ENCODE data around the gene LGALS9. TPM values are rescaled to one million over a fixed set of nuclear protein-coding genes. Genes with fewer than 3 reads are reported as not detected.
"Not testable (repeated sequence)": the region's sequence is repeated elsewhere in the genome, so short reads cannot be mapped to it uniquely, and the experiment has no call there.

LGALS9 gene
- total RNA-seq, 1 experiment from 2014 or later: 0.68 TPM

GRCh38 chr17:27627514-27627913 lies 3.5 kb upstream of the LGALS9 start:
- DNase-seq (ENCODE audit: low read depth): no peak

DNA sequence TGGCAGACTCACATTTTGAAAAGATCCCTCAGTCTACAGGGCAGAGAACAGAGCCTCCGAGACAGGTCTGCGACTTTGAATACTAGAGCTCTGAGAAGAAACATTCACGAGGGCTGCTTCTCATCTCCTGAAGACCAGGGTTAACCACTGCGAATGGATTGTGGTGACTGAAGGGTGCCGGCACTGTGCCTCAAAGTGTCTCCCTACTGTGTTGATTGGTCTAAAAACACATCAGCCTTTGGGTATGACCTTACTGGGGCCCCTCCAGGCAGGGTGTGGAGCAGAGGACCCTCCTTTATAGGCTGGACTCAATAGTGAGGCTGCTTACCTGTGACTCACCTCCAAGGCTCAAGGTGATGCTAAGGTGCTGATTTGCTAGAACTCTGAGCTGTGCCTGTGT lies 2.6 kb upstream of the LGALS9 start:
- DNase-seq (ENCODE audit: low read depth): no peak

GRCh38 chr17:27629260-27629659 lies 1.7 kb upstream of the LGALS9 start:
- peak; percentile 20 for DNase-seq (ENCODE audit: low read depth)

DNA sequence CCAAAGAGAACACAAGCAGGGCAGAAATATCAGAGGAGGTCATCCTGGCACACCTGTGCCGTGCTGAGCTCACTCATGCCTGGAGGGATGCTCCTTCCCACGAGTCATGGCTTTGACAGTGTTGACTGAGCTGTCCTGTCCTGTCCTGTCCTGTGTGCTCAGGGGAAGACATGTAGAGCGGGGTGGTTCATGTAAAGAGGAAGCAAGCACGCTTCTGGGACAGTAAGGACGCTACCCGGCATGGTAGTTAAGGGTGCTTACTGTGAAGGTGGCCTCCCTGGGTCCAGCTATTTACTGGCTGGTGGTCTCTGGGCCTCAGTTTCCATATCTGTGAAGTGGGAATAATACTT lies 398 bp downstream of the LGALS9 start:
- no peak for DNase-seq (ENCODE audit: low read depth)

- DNase-seq (ENCODE audit: low read depth): no peak
Measured at GRCh38 chr17:27631897-27632725, 1.1 kb downstream of the LGALS9 start.

DNA sequence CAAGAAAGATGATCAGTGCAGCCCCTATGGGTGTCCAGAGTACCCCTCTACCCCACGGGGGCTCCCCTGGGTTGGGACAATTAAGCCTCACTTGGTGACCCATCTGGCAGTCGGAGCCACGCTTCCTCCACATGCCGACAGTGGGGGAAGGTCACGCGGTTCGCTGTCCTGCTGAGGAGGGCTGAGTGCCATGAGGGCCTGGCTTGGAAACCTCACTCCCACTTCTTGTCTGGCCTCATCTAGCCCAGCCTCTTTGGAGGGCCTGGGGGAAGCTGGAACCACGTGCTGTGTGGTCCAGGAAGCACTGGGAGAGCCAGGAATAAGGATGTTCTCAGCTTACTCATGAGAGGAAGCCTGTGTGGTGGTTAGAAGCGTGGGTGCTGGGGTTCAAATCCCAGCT lies 1.8 kb downstream of the LGALS9 start:
- DNase-seq (ENCODE audit: low read depth): peak; percentile 35

DNA sequence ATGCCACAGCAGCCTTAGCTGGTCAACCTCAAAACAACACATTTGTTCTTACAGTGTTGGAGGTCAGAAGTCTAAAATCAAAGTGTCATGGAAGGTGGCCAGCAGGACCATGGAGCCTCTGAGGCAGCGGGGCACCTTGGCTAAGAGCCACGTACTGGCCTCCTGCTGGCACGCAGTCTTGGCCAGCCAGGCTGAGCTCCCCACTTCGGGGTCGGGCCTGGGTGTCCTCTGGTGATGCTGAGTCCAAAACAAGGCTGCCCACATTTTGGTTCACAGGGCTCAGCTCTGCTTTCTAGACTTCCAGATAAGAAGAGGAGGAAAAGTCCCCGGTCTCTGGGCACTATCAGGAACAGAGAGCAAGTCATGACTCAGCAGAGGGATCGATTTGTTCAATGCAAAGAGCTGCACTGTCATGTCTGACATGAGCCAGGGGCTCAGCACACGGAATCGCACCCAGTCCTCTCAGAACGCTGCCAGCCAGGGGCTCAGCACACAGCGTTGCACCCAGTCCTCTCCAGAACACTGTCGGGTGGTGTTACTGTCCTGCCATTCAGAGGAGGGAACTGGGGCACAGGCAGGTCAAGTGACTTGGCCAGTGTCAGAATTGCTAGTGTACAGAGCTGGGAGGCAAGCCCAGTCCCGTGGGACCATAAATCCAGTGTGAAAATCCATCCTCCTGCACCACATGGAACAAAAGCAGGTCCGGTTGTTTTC lies 2.5 kb downstream of the LGALS9 start:
- no peak for DNase-seq (ENCODE audit: low read depth)

DNA sequence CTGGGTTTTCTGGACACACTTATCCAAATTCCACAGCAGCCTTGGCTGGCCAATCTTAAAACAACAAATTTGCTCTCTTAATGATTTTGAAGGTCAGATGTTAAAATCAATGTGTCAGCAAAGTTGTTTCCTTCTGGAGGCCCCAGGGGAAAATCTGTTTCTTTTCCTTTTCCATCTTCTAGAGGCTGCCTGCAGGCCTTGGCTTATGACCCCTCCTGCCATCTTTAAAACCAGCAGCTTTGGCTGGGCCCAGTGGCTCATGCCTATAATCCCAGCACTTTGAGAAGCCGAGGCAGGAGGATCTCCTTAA lies 3.0 kb downstream of the LGALS9 start:
- DNase-seq (ENCODE audit: low read depth): no peak

DNA sequence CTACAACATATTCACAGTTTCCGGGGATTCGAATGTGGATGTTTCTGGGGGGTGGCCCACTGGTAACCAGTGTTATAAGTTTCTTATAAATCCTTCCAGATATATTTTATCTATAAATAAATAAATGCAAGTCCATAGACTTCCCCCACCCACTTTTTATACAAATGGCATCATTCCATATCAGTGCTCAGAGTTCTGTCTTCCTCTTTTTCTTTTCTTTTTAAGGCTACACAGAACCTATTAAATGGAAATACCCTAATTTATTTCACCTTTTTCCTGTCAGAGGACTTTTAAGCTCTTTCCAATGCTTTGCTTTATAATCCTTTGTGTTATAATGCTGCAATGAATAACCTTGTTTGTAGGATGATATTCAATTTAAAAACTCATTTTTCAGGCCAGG lies 3.8 kb downstream of the LGALS9 start:
- no peak for DNase-seq (ENCODE audit: low read depth)

GRCh38 chr17:27635275-27635823 lies 4.4 kb downstream of the LGALS9 start:
- no peak for DNase-seq (ENCODE audit: low read depth)

DNA sequence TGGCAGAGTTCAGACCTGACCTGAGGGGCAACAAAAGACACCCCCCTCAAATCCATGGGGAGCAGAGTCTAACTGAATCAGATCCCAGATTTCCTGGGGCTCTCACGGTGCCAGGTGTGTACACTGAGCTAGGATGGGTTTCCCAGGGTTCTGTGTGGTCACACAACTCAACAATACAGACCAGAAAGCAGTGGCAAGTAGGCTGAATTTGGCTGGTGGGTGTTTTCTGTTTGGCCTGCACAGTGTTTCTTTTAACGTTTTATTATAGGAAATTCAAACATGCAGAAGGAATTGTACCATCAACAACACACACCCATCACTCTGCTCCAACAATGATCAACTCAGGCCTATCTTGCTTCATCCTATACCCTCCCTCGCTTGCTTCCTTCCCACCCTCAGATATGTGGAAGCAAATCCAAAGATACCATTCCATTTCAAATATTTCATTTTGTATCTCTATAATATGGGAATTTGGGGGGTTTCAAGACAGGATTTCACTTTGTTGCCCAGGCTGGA lies 5.1 kb downstream of the LGALS9 start:
- DNase-seq (ENCODE audit: low read depth): not testable (repeated sequence)

GRCh38 chr17:27637818-27638217 lies 6.8 kb downstream of the LGALS9 start:
- not testable (repeated sequence) for DNase-seq (ENCODE audit: low read depth)

DNA sequence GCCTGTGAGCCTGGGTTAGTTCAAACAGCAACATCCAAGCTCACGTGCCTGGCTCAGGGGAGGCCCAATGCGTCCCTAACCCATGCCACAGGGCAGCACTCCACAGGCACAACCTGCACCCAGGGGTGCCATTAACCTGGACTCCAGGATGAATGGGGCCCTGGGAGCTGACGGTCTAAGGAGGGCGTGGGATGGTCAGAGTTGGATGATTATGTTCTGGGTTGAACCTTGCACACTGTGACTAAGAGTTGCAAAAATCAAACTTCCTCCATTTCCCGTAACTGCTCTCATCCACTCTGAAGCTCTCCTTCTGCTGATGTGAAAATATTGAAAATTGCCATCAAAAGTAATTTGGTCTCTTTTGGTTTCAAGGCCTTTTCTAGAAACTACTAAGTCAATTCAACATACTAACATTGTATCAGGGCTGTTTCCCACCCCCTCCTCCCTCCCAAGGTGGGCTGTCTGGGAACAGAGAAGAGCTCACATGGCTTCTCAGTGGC lies 7.5 kb downstream of the LGALS9 start:
- not testable (repeated sequence) for DNase-seq (ENCODE audit: low read depth)

DNA sequence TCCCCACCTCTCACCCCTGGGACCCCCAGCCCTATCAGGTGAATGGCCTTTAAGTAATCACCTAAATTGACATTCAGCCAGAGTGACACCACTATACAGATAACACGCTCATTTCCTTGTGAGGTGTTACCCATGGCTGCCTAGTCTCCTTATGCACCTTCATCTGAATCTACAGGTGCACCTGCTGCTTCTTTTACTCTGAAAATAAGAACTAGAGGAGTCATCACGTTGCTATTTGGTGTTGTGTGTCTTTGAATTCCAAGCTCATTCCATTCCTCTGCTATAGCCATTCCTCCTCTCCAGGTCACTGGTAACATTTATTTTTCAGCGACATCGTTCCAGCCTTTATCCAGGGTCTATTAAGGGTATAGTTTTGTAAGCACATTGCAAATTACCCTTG lies 9.8 kb downstream of the LGALS9 start:
- DNase-seq (ENCODE audit: low read depth): no peak

GRCh38 chr17:27644586-27644985 lies 13.6 kb downstream of the LGALS9 start:
- DNase-seq (ENCODE audit: low read depth): no peak

- DNase-seq (ENCODE audit: low read depth): not testable (repeated sequence)
Measured at GRCh38 chr17:27645621-27646020, 14.6 kb downstream of the LGALS9 start.

DNA sequence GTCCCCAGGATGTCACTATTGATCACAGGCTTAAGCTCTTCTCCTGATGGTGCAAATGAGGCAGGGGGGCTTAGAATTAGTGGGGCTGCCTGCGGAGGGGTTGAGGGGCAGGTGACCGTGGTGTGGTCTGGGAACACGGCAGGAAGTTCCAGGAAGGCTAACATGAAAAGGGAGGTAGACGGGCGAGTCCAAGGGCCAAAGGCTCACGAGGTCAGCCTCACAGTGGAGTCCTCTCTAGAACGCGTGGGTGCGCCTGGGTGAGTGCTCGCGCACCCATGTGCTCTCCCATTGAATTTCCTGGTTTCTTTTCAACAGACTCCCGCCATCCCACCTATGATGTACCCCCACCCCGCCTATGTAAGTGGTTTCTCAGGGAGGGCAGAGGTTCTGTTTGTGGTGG lies 15.2 kb downstream of the LGALS9 start:
- no peak for DNase-seq (ENCODE audit: low read depth)

- no peak for DNase-seq (ENCODE audit: low read depth)
Measured at GRCh38 chr17:27647765-27648164, 16.8 kb downstream of the LGALS9 start.

GRCh38 chr17:27649111-27649571 lies 18.2 kb downstream of the LGALS9 start:
- DNase-seq (ENCODE audit: low read depth): not testable (repeated sequence)

DNA sequence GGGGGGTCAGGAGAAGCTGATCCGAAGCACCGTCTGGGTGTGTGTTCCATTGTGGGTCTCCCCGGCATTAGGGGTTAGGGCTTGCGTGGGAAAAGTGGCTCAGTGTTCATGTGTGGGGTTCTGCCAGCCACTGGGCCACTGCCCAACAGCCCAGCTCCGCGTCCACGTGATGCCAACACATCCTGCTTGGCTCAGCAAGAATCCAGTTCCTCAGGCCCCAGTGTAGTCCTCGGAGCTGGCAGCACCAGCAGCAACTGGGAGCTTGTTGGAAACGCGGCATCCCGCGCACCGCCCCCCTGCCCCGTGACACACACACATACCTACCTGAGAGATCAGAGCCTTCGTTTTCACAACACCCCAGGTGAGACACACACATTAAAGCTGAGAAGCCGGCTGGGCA lies 18.9 kb downstream of the LGALS9 start:
- DNase-seq (ENCODE audit: low read depth): no peak

DNA sequence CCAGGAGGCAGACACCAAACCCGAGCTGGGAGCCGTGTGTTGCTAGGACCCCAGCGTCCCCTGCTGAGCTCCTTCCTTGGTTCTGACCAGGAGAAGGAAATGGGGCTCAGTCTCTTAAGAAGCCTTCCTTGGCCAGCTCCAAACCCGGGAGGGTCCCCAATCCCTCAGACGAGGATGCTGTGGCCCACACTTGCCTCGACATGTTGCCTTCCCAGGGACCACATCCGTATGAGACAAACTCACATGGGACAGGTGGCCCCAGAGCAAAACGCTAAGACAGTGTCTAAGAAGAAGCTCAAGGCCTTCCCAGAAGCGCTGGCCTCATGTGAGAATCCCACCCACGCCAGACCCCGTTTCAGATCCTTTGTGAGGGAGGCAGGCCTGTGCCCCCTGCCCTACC lies 19.8 kb downstream of the LGALS9 start:
- DNase-seq (ENCODE audit: low read depth): no peak

Measured in HT1080 (cell line).